Measurements from ENCODE around the gene FUOM. TPM values are rescaled to one million over a fixed set of nuclear protein-coding genes. Genes with fewer than 3 reads are reported as not detected.
A peak's percentile ranks its signal among the peaks of the same experiment; 100 is the strongest.

Gene FUOM
- total RNA-seq, 1 donor from 2014 or later: 32.2 TPM

- DNase-seq (ENCODE audit: low spot score): no peak
- TF ChIP-seq, protein P1, sequence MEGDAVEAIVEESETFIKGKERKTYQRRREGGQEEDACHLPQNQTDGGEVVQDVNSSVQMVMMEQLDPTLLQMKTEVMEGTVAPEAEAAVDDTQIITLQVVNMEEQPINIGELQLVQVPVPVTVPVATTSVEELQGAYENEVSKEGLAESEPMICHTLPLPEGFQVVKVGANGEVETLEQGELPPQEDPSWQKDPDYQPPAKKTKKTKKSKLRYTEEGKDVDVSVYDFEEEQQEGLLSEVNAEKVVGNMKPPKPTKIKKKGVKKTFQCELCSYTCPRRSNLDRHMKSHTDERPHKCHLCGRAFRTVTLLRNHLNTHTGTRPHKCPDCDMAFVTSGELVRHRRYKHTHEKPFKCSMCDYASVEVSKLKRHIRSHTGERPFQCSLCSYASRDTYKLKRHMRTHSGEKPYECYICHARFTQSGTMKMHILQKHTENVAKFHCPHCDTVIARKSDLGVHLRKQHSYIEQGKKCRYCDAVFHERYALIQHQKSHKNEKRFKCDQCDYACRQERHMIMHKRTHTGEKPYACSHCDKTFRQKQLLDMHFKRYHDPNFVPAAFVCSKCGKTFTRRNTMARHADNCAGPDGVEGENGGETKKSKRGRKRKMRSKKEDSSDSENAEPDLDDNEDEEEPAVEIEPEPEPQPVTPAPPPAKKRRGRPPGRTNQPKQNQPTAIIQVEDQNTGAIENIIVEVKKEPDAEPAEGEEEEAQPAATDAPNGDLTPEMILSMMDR (IDR thresholded peaks at IDR 0.05): no peak
- Mint-ChIP-seq H3K27me3 (ENCODE audit: low read depth) (no peaks in the 10 kb centered on the region), H3K9me3 (ENCODE audit: low read depth) (no peaks in the 10 kb centered on the region), H3K4me1 (ENCODE audit: low read depth) (peaks cover 14% of the 10 kb centered on the region), H3K27ac (ENCODE audit: unreplicated experiment) (no peak overlapping the region), H3K4me3 (ENCODE audit: unreplicated experiment) (no peak overlapping the region), H3K36me3 (ENCODE audit: low read depth) (no peaks in the 10 kb centered on the region)
These were observed 17.7 kb upstream of the FUOM start for GRCh38 chr10:133375357-133376115.

DNA sequence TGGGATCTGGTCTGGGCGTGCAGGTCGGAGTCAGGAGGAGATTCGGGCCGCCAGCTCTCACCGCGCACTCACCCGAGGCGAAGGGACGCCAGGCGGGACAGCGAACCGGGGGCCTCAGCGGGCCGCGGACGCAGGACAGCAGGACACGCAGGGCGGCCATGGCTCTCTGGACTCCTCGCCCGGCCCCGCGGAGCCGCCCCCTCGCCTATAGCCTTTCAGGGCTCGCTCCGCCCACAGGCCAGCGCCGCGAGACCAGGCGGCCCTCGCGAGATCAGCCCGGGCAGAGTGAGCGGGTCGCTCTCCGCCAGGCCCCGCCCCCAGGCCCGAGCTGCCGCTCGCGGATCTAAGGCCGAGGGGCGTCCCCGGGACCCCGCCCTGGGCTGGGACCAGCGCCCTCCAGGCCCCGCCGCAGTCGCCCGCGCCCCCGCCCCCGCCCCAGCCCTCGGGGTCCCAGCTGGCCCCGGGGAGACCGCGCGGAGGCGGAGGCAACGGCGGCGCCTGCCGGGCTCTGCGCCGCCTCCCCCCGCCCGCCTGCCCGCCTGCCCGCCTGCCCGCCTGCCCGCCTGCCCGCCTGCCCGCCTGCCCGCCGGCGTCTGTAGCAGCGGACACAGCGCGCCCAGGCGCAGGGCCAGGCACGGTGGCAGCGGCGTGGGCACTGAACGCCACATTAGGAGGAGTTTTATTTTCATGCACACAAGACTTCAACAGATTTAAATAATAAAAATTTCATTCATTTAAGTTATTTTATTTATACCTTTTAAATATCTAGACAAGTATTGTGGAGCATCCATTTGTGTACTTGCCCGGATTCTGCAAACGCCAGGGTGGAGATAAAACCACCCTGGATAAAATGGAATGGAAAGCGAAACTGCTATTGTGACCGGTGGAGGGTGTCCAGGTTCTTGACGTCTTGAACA lies 15.6 kb upstream of the FUOM start, which contains the start of gene ECHS1:
Gene ECHS1, minus strand, starts transcription at position 181 of the 917 bp plus-strand sequence. Its CDS starts 21 bp downstream, at position 160.
- peak within 1 kb of the TSS; percentile 80 for H3K4me3 Mint-ChIP-seq (ENCODE audit: unreplicated experiment)
- peaks cover 7% of the 10 kb centered on the region for H3K36me3 Mint-ChIP-seq (ENCODE audit: low read depth)
- TF ChIP-seq, protein P1 (IDR thresholded peaks at IDR 0.05): no peak
- peak within 1 kb of the TSS; percentile 69 for H3K27ac Mint-ChIP-seq (ENCODE audit: unreplicated experiment)
- H3K9me3 Mint-ChIP-seq (ENCODE audit: low read depth): no peaks in the 10 kb centered on the region
- peaks cover 14% of the 10 kb centered on the region for H3K4me1 Mint-ChIP-seq (ENCODE audit: low read depth)
- no peaks in the 10 kb centered on the region for H3K27me3 Mint-ChIP-seq (ENCODE audit: low read depth)
- DNase-seq (ENCODE audit: low spot score): peak; percentile 98

DNA sequence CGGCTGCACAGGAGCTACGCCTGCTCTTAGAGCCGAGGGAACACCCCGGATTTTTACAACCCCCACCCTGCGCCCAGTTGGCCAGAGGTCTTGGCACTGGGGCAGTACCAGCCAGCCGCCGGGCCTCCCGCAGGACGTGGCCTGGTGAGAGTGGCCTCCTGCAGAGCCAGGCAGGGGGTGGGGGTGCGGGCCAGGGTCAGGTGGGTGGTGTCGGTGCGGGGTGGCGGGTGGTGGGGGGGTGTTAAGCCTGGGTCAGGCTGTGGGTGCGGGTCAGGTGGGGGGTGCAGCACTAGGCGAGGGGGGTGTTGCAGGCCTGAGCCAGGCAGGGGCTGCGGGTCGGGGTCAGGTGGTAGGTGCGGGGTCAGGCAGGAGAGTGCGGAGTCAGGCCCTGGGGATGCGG lies 14.7 kb upstream of the FUOM start:
- H3K9me3 Mint-ChIP-seq (ENCODE audit: low read depth): no peaks in the 10 kb centered on the region
- H3K36me3 Mint-ChIP-seq (ENCODE audit: low read depth): peaks cover 11% of the 10 kb centered on the region
- peaks cover 14% of the 10 kb centered on the region for H3K4me1 Mint-ChIP-seq (ENCODE audit: low read depth)
- H3K4me3 Mint-ChIP-seq (ENCODE audit: unreplicated experiment): peak overlapping the region; percentile 63
- no peaks in the 10 kb centered on the region for H3K27me3 Mint-ChIP-seq (ENCODE audit: low read depth)
- H3K27ac Mint-ChIP-seq (ENCODE audit: unreplicated experiment): peak overlapping the region; percentile 69
- TF ChIP-seq, protein P1 (IDR thresholded peaks at IDR 0.05): no peak
- no peak for DNase-seq (ENCODE audit: low spot score)

- Mint-ChIP-seq H3K27me3 (ENCODE audit: low read depth) (no peaks in the 10 kb centered on the region), H3K36me3 (ENCODE audit: low read depth) (peaks cover 13% of the 10 kb centered on the region), H3K9me3 (ENCODE audit: low read depth) (no peaks in the 10 kb centered on the region), H3K4me1 (ENCODE audit: low read depth) (peaks cover 14% of the 10 kb centered on the region), H3K4me3 (ENCODE audit: unreplicated experiment) (no peak overlapping the region), H3K27ac (ENCODE audit: unreplicated experiment) (no peak overlapping the region)
- TF ChIP-seq, protein P1 (IDR thresholded peaks at IDR 0.05): no peak
- DNase-seq (ENCODE audit: low spot score): no peak
These were observed 12.4 kb upstream of the FUOM start for GRCh38 chr10:133370030-133370786.
